GM12878 (cell line): ENCODE data around the gene ADAM15. TPM values are rescaled to one million over a fixed set of nuclear protein-coding genes. Genes with fewer than 3 reads are reported as not detected.
A peak's percentile ranks its signal among the peaks of the same experiment; 100 is the strongest.

Experiments
- ATF7 ChIP-seq: fragments of 450-650 bp; IDR thresholded peaks from 2 replicates; pipeline ENCODE4 v1.6.1; 2016; ENCODE audit warnings: low read depth, mild to moderate bottlenecking
- BRCA1 ChIP-seq: IDR thresholded peaks from 2 replicates; pipeline ENCODE4 v1.6.1; 2011; ENCODE audit warnings: low read depth, low read length, improper control_type of control experiment
- CBFB ChIP-seq: IDR thresholded peaks from 2 replicates; pipeline ENCODE4 v1.6.1; 2016; ENCODE audit warnings: antibody characterized with exemption, low read depth
- CHD4 ChIP-seq: fragments of 200-600 bp; sonication (generic); IDR thresholded peaks from 2 replicates; pipeline ENCODE4 v1.6.1; 2016; ENCODE audit warnings: mild to moderate bottlenecking
- CREM ChIP-seq: IDR thresholded peaks from 2 replicates; pipeline ENCODE4 v1.6.1; 2014; ENCODE audit warnings: antibody characterized with exemption, low read depth
- DPF2 ChIP-seq: fragments of 450-650 bp; IDR thresholded peaks from 2 replicates; pipeline ENCODE4 v1.6.1; 2017; ENCODE audit warnings: mild to moderate bottlenecking
- FOXK2 ChIP-seq: fragments of 450-650 bp; IDR thresholded peaks from 2 replicates; pipeline ENCODE4 v1.6.1; 2017; ENCODE audit warnings: mild to moderate bottlenecking, moderate library complexity
- FOXM1 ChIP-seq: IDR thresholded peaks from 2 replicates; pipeline ENCODE4 v1.6.1; 2012; ENCODE audit warnings: low read depth, mild to moderate bottlenecking, inconsistent platforms, low read length, moderate library complexity
- HDAC2 ChIP-seq: fragments of 200-600 bp; sonication (generic); IDR thresholded peaks from 2 replicates; pipeline ENCODE4 v1.6.1; 2017
- HDGF ChIP-seq: fragments of 450-650 bp; IDR thresholded peaks from 2 replicates; pipeline ENCODE4 v1.6.1; 2016; ENCODE audit warnings: antibody characterized with exemption
- MTA2 ChIP-seq: fragments of 450-650 bp; IDR thresholded peaks from 2 replicates; pipeline ENCODE4 v1.6.1; 2016; ENCODE audit warnings: low read depth, mild to moderate bottlenecking, moderate library complexity
- PAX5 ChIP-seq: IDR thresholded peaks from 2 replicates; pipeline ENCODE4 v1.6.1; 2011; ENCODE audit warnings: low read depth, low read length, borderline replicate concordance
- POLR2A ChIP-seq: IDR thresholded peaks from 2 replicates; pipeline ENCODE4 v1.6.1; 2011; ENCODE audit warnings: low read depth, mild to moderate bottlenecking, low read length
- RAD21 ChIP-seq: IDR thresholded peaks from 2 replicates; pipeline ENCODE4 v1.6.1; 2011; ENCODE audit warnings: mild to moderate bottlenecking, low read depth, low read length, moderate library complexity; ENCODE audit not compliant: insufficient read depth
- RAD51 ChIP-seq: fragments of 450-650 bp; IDR thresholded peaks from 2 replicates; pipeline ENCODE4 v1.6.1; 2016; ENCODE audit warnings: moderate library complexity, mild to moderate bottlenecking, inconsistent platforms
- SMARCA5 ChIP-seq: fragments of 450-650 bp; IDR thresholded peaks from 2 replicates; pipeline ENCODE4 v1.6.1; 2017; ENCODE audit warnings: mild to moderate bottlenecking
- YBX1 ChIP-seq: fragments of 450-650 bp; IDR thresholded peaks from 2 replicates; pipeline ENCODE4 v1.6.1; 2016; ENCODE audit warnings: antibody characterized with exemption
- polyA plus RNA-seq, 11 experiments: library from polyadenylated mRNA; depleted of rRNA in 4 of 11; unstranded in 6 of 11; stranded (reverse) in 5 of 11; fragments of >200 nt; fragmentation: Nextera tagmentation in 4 of 11; fragmentation: Illumina TruSeq in 1 of 11; extraction: Ambion mirVana in 4 of 11; extraction: Trizol in 1 of 11; gene quantifications; 1 replicate in 1 of 11; 2 replicates in 10 of 11; pipeline versions ENCODE4 v1.2.1 to v1.2.3, GENCODE V29; 2011 to 2016; ENCODE audit warnings: inconsistent platforms in 2 of 11, missing spikeins in 2 of 11, low read depth in 1 of 11
- total RNA-seq, 4 experiments: library from RNA; depleted of rRNA in 3 of 4; stranded (reverse); fragments of >200 nt in 3 of 4; fragmentation: Illumina TruSeq in 1 of 4; extraction: Trizol in 1 of 4; gene quantifications; 2 replicates each; pipeline versions ENCODE4 v1.2.1 to v1.2.3, GENCODE V29; 2013 to 2021
- TF ChIP-seq, protein P1 (sequence below): IDR thresholded peaks from 2 replicates; pipeline ENCODE4 v1.6.1; 2011; ENCODE audit warnings: low read depth, mild to moderate bottlenecking, low read length, moderate library complexity, borderline replicate concordance; ENCODE audit errors: extremely low read depth
- TF ChIP-seq, protein P2 (sequence below): fragments of 450-650 bp; IDR thresholded peaks from 2 replicates; pipeline ENCODE4 v1.6.1; 2017; ENCODE audit warnings: mild to moderate bottlenecking, moderate library complexity
- TF ChIP-seq, protein P3 (sequence below): fragments of 450-650 bp; formaldehyde crosslinking; IDR thresholded peaks from 2 replicates; pipeline ENCODE4 v1.4.0; 2020; ENCODE audit warnings: mild to moderate bottlenecking, moderate library complexity
- TF ChIP-seq, protein P4 (sequence below): IDR thresholded peaks from 2 replicates; pipeline ENCODE4 v1.6.1; 2012; ENCODE audit warnings: low read depth, low read length, improper control_type of control experiment
- TF ChIP-seq, protein P5 (sequence below): fragments of 450-650 bp; IDR thresholded peaks from 2 replicates; pipeline ENCODE4 v1.6.1; 2017; ENCODE audit warnings: borderline replicate concordance

ADAM15 gene
- total and polyA plus RNA-seq, 10 of the 15 experiments (the other 5 are each of a cell fraction or from before 2014, with no cell fraction given), result 0.29 to 38.8 (median 14.7) TPM

DNA sequence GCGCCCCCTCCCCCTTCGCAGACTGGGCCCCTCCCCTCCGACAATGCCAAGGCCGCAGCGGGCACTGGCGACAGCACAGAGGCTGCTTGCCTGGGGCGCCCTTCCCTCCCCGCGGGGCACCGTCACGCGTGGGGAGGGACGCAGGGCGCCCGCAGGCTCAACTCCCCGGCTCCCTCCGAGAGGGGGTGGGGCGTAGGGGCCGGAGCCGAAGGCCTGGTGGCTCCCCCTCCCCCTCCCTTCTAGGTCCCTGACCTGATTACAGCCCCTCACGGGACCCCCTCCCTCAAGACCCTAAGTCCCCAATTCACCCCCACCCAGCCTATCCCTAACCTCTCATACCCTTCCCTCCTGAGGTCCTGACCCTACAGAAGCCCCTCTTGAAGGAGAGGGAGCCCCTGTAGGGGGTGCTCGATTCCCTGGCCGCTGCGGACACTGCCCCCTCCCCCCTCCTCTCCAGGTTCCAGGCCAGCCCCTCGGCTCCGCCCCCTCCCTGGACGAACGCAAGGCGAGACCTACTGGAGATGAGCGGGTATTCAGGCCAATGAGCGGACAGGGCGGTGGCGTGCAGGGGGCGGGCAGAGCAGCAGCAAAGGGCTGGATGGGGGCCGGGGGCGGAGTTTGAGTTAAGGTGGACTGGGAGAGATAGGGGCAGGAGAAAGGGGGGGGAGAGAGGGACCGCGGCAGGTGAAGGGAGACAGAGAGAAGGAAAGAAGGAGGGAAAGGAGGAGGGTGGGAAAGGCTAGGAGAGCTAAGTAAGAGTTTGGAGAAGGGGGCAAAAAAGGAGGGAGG is 49.2 kb upstream of the ADAM15 start (continued):
- TF ChIP-seq BRCA1 (no peak), DPF2 (0 out of 2 replicates have a peak, but pooled peaks have one; percentile 15), FOXK2 (no peak), CHD4 (0 out of 2 replicates have a peak, but pooled peaks have one; percentile 43), RAD51 (no peak), RAD21 (peak; percentile 32; the same call in 1 of the 2 replicates), SMARCA5 (no peak), FOXM1 (no peak), POLR2A (peak; percentile 1; the same call in 1 of the 2 replicates), CREM (peak; percentile 34; the same call in 1 of the 2 replicates), CBFB (no peak), MTA2 (peak; percentile 60; the same call in 1 of the 2 replicates), HDAC2 (no peak), ATF7 (peak; percentile 51), PAX5 (no peak), HDGF (peak; percentile 86), YBX1 (no peak)
- TF ChIP-seq, protein P1, sequence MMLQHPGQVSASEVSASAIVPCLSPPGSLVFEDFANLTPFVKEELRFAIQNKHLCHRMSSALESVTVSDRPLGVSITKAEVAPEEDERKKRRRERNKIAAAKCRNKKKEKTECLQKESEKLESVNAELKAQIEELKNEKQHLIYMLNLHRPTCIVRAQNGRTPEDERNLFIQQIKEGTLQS, result no peak
- TF ChIP-seq, protein P2, sequence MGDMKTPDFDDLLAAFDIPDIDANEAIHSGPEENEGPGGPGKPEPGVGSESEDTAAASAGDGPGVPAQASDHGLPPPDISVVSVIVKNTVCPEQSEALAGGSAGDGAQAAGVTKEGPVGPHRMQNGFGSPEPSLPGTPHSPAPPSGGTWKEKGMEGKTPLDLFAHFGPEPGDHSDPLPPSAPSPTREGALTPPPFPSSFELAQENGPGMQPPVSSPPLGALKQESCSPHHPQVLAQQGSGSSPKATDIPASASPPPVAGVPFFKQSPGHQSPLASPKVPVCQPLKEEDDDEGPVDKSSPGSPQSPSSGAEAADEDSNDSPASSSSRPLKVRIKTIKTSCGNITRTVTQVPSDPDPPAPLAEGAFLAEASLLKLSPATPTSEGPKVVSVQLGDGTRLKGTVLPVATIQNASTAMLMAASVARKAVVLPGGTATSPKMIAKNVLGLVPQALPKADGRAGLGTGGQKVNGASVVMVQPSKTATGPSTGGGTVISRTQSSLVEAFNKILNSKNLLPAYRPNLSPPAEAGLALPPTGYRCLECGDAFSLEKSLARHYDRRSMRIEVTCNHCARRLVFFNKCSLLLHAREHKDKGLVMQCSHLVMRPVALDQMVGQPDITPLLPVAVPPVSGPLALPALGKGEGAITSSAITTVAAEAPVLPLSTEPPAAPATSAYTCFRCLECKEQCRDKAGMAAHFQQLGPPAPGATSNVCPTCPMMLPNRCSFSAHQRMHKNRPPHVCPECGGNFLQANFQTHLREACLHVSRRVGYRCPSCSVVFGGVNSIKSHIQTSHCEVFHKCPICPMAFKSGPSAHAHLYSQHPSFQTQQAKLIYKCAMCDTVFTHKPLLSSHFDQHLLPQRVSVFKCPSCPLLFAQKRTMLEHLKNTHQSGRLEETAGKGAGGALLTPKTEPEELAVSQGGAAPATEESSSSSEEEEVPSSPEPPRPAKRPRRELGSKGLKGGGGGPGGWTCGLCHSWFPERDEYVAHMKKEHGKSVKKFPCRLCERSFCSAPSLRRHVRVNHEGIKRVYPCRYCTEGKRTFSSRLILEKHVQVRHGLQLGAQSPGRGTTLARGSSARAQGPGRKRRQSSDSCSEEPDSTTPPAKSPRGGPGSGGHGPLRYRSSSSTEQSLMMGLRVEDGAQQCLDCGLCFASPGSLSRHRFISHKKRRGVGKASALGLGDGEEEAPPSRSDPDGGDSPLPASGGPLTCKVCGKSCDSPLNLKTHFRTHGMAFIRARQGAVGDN, result no peak
- TF ChIP-seq, protein P3, sequence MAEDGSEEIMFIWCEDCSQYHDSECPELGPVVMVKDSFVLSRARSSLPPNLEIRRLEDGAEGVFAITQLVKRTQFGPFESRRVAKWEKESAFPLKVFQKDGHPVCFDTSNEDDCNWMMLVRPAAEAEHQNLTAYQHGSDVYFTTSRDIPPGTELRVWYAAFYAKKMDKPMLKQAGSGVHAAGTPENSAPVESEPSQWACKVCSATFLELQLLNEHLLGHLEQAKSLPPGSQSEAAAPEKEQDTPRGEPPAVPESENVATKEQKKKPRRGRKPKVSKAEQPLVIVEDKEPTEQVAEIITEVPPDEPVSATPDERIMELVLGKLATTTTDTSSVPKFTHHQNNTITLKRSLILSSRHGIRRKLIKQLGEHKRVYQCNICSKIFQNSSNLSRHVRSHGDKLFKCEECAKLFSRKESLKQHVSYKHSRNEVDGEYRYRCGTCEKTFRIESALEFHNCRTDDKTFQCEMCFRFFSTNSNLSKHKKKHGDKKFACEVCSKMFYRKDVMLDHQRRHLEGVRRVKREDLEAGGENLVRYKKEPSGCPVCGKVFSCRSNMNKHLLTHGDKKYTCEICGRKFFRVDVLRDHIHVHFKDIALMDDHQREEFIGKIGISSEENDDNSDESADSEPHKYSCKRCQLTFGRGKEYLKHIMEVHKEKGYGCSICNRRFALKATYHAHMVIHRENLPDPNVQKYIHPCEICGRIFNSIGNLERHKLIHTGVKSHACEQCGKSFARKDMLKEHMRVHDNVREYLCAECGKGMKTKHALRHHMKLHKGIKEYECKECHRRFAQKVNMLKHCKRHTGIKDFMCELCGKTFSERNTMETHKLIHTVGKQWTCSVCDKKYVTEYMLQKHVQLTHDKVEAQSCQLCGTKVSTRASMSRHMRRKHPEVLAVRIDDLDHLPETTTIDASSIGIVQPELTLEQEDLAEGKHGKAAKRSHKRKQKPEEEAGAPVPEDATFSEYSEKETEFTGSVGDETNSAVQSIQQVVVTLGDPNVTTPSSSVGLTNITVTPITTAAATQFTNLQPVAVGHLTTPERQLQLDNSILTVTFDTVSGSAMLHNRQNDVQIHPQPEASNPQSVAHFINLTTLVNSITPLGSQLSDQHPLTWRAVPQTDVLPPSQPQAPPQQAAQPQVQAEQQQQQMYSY (CRISPR knock-in tag), result no peak
- TF ChIP-seq, protein P4, sequence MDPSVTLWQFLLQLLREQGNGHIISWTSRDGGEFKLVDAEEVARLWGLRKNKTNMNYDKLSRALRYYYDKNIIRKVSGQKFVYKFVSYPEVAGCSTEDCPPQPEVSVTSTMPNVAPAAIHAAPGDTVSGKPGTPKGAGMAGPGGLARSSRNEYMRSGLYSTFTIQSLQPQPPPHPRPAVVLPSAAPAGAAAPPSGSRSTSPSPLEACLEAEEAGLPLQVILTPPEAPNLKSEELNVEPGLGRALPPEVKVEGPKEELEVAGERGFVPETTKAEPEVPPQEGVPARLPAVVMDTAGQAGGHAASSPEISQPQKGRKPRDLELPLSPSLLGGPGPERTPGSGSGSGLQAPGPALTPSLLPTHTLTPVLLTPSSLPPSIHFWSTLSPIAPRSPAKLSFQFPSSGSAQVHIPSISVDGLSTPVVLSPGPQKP, result no peak
- TF ChIP-seq, protein P5, sequence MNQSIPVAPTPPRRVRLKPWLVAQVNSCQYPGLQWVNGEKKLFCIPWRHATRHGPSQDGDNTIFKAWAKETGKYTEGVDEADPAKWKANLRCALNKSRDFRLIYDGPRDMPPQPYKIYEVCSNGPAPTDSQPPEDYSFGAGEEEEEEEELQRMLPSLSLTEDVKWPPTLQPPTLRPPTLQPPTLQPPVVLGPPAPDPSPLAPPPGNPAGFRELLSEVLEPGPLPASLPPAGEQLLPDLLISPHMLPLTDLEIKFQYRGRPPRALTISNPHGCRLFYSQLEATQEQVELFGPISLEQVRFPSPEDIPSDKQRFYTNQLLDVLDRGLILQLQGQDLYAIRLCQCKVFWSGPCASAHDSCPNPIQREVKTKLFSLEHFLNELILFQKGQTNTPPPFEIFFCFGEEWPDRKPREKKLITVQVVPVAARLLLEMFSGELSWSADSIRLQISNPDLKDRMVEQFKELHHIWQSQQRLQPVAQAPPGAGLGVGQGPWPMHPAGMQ, result no peak
